HepG2 (cell line): Measurements from ENCODE around the gene EEF2. TPM values are rescaled to one million over a fixed set of nuclear protein-coding genes. Genes with fewer than 3 reads are reported as not detected.

Experiments
- CTCF ChIP-seq: sonication (generic); formaldehyde crosslinking; IDR thresholded peaks from 2 replicates; pipeline ENCODE4 v1.5.0; 2020; ENCODE audit warnings: mild to moderate bottlenecking, missing genetic modification reagents, moderate library complexity
- ELF1 ChIP-seq: sonication (generic); formaldehyde crosslinking; IDR thresholded peaks from 2 replicates; pipeline ENCODE4 v1.4.0; 2020; ENCODE audit warnings: missing genetic modification reagents
- FOXK1 ChIP-seq: sonication (generic); formaldehyde crosslinking; IDR thresholded peaks from 2 replicates; pipeline ENCODE4 v1.4.0; 2020; ENCODE audit warnings: low read depth, missing genetic modification reagents, borderline replicate concordance
- GTF2F1 ChIP-seq: fragments of 150-350 bp; IDR thresholded peaks from 2 replicates; pipeline ENCODE4 v1.6.1; 2014; ENCODE audit warnings: low read length
- HDAC1 ChIP-seq: sonication (generic); formaldehyde crosslinking; IDR thresholded peaks from 2 replicates; pipeline ENCODE4 v1.5.1; 2020; ENCODE audit warnings: mild to moderate bottlenecking, missing genetic modification reagents
- HNRNPH1 ChIP-seq: fragments of 200-400 bp; formaldehyde crosslinking; optimal IDR thresholded peaks from 2 replicates; pipeline ENCODE3; 2017; ENCODE audit warnings: mild to moderate bottlenecking, low read depth, low read length
- KAT8 ChIP-seq: IDR thresholded peaks from 2 replicates; pipeline ENCODE4 v1.6.1; 2016; ENCODE audit warnings: missing genetic modification reagents, missing compliant biosample characterization
- MIXL1 ChIP-seq: IDR thresholded peaks from 2 replicates; pipeline ENCODE4 v1.6.1; 2016
- THRA ChIP-seq: sonication (generic); formaldehyde crosslinking; IDR thresholded peaks from 2 replicates; pipeline ENCODE4 v1.4.0; 2020; ENCODE audit warnings: missing genetic modification reagents, borderline replicate concordance
- ZBTB44 ChIP-seq: sonication (generic); formaldehyde crosslinking; IDR thresholded peaks from 2 replicates; pipeline ENCODE4 v1.4.0; 2020; ENCODE audit warnings: missing genetic modification reagents
- ZNF296 ChIP-seq: sonication (generic); formaldehyde crosslinking; conservative IDR thresholded peaks from 2 replicates; pipeline ENCODE4 v1.5.0; 2020; ENCODE audit warnings: mild to moderate bottlenecking, missing genetic modification reagents
- ZNF546 ChIP-seq: sonication (generic); formaldehyde crosslinking; conservative IDR thresholded peaks from 2 replicates; pipeline ENCODE4 v1.8.1; 2023; ENCODE audit warnings: mild to moderate bottlenecking, missing genetic modification reagents
- polyA plus RNA-seq, 8 experiments: library from polyadenylated mRNA; depleted of rRNA in 3 of 8; stranded (reverse) in 7 of 8; unstranded in 1 of 8; fragments of >200 nt; fragmentation: Illumina TruSeq in 4 of 8; extraction: Trizol in 4 of 8; gene quantifications; 2 replicates each; pipeline versions ENCODE4 v1.2.1 to v1.2.3, GENCODE V29; 2011 to 2016; ENCODE audit warnings: low read depth in 4 of 8, missing spikeins in 1 of 8, mixed read lengths in 1 of 8; ENCODE audit not compliant: insufficient read depth in 1 of 8
- total RNA-seq, 5 experiments: library from RNA; depleted of rRNA; stranded (reverse); fragments of >200 nt; fragmentation: Illumina TruSeq; extraction: Trizol; gene quantifications; 2 replicates each; pipeline ENCODE4 v1.2.3, GENCODE V29; 2016; ENCODE audit warnings: low read depth in 1 of 5
- TF ChIP-seq, protein P1 (sequence below): sonication (generic); formaldehyde crosslinking; IDR thresholded peaks from 2 replicates; pipeline ENCODE4 v1.8.0; 2023; ENCODE audit warnings: mild to moderate bottlenecking, missing genetic modification reagents
- TF ChIP-seq, protein P2 (sequence below): sonication (generic); formaldehyde crosslinking; IDR thresholded peaks from 2 replicates; pipeline ENCODE4 v1.9.0; 2021; ENCODE audit warnings: missing genetic modification reagents, borderline replicate concordance

Gene EEF2
- total and polyA plus RNA-seq, 2 of the 13 experiments (the other 11 are each of a cell fraction or from before 2014, with no cell fraction given): 1,441 to 1,777 TPM

- no peak for TF ChIP-seq KAT8 (CRISPR knock-in tag)
- peak; percentile 100 for TF ChIP-seq THRA (CRISPR knock-in tag)
- 0 out of 2 replicates have a peak, but pooled peaks have one; percentile 10 for TF ChIP-seq MIXL1
- no peak for TF ChIP-seq ELF1
- TF ChIP-seq ZNF296: no peak
- no peak for TF ChIP-seq HNRNPH1
- TF ChIP-seq CTCF (CRISPR knock-in tag): peak; percentile 72
- TF ChIP-seq FOXK1 (CRISPR knock-in tag): no peak
- TF ChIP-seq GTF2F1: peak; percentile 17; the same call in 1 of the 2 replicates
- peak; percentile 30; the same call in 1 of the 2 replicates for TF ChIP-seq HDAC1 (CRISPR knock-in tag)
- TF ChIP-seq ZBTB44 (CRISPR knock-in tag): no peak
- TF ChIP-seq ZNF546 (CRISPR knock-in tag): no peak
- TF ChIP-seq, protein P1, sequence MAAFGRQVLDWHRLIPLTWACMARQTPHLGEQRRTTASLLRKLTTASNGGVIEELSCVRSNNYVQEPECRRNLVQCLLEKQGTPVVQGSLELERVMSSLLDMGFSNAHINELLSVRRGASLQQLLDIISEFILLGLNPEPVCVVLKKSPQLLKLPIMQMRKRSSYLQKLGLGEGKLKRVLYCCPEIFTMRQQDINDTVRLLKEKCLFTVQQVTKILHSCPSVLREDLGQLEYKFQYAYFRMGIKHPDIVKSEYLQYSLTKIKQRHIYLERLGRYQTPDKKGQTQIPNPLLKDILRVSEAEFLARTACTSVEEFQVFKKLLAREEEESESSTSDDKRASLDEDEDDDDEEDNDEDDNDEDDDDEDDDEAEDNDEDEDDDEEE (CRISPR knock-in tag): 0 out of 2 replicates have a peak, but pooled peaks have one; percentile 12
- TF ChIP-seq, protein P2, sequence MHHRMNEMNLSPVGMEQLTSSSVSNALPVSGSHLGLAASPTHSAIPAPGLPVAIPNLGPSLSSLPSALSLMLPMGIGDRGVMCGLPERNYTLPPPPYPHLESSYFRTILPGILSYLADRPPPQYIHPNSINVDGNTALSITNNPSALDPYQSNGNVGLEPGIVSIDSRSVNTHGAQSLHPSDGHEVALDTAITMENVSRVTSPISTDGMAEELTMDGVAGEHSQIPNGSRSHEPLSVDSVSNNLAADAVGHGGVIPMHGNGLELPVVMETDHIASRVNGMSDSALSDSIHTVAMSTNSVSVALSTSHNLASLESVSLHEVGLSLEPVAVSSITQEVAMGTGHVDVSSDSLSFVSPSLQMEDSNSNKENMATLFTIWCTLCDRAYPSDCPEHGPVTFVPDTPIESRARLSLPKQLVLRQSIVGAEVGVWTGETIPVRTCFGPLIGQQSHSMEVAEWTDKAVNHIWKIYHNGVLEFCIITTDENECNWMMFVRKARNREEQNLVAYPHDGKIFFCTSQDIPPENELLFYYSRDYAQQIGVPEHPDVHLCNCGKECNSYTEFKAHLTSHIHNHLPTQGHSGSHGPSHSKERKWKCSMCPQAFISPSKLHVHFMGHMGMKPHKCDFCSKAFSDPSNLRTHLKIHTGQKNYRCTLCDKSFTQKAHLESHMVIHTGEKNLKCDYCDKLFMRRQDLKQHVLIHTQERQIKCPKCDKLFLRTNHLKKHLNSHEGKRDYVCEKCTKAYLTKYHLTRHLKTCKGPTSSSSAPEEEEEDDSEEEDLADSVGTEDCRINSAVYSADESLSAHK (CRISPR knock-in tag): no peak
Measured at GRCh38 chr19:3986260-3987041, 1.2 kb upstream of the EEF2 start (continued).
